IMR-90 (cell line): ENCODE data around the gene PTPRN2. TPM values are rescaled to one million over a fixed set of nuclear protein-coding genes. Genes with fewer than 3 reads are reported as not detected.

Experiments
- ATAC-seq: fragments of 200-7000 bp; cut with Tn5 transposase; 2 replicates; pipeline ENCODE4 v1.9.1; 2020; ENCODE audit warnings: low read depth, mild to moderate bottlenecking, moderate library complexity
- BruUV-seq: library from RNA; stranded (reverse); fragments of 400-500 nt; replicated peaks from 2 replicates; lab custom pipeline; 2021; lab: Mats Ljungman, UMichigan
- CTCF ChIA-PET: fragments of 300-600 bp; formaldehyde crosslinking; extraction: SDS; loops from one replicate; lab custom pipeline; 2021; ENCODE audit warnings: antibody characterized with exemption; lab: Yijun Ruan, JAX
- POLR2A ChIA-PET: fragments of 300-600 bp; sonication (Branson Sonifier 250); formaldehyde crosslinking; loops from one replicate; lab custom pipeline; 2022; ENCODE audit warnings: antibody characterized with exemption; ENCODE audit not compliant: unreplicated experiment; lab: Charles Lee
- DNase-seq: peaks from one replicate; pipeline ENCODE4 v3.0.0; 2013
- H2AFZ ChIP-seq: replicated peaks from 2 replicates; pipeline ENCODE3; 2013; ENCODE audit warnings: low read length, mild to moderate bottlenecking; ENCODE audit not compliant: poor library complexity
- H2AK5ac ChIP-seq: 2 replicates; pipeline ENCODE4 v1.6.1; 2013; ENCODE audit warnings: low read depth, low read length, inconsistent platforms
- H2AK9ac ChIP-seq: replicated peaks from 2 replicates; pipeline ENCODE3; 2013; ENCODE audit warnings: mild to moderate bottlenecking, low read depth, low read length, moderate library complexity; ENCODE audit not compliant: poor library complexity
- H2BK120ac ChIP-seq: 2 replicates; pipeline ENCODE4 v1.6.1; 2013; ENCODE audit warnings: low read depth, low read length, inconsistent platforms
- H2BK15ac ChIP-seq: 3 replicates; pipeline ENCODE4 v1.6.1; 2013; ENCODE audit warnings: low read depth, low read length, inconsistent platforms
- H2BK20ac ChIP-seq: 2 replicates; pipeline ENCODE4 v1.6.1; 2013; ENCODE audit warnings: low read depth, mild to moderate bottlenecking, inconsistent platforms, low read length, moderate library complexity
- H2BK5ac ChIP-seq: 2 replicates; pipeline ENCODE4 v1.6.1; 2013; ENCODE audit warnings: mild to moderate bottlenecking, low read depth, low read length, inconsistent platforms; ENCODE audit not compliant: poor library complexity, severe bottlenecking
- H3K14ac ChIP-seq: replicated peaks from 2 replicates; pipeline ENCODE4 v1.6.1; 2013; ENCODE audit warnings: low read depth, low read length, inconsistent platforms
- H3K18ac ChIP-seq: 2 replicates; pipeline ENCODE4 v1.6.1; 2013; ENCODE audit warnings: low read depth, low read length, control low read depth
- H3K23ac ChIP-seq: 2 replicates; pipeline ENCODE4 v1.6.1; 2013; ENCODE audit warnings: low read depth, low read length, inconsistent platforms
- H3K27ac ChIP-seq: 2 replicates; pipeline ENCODE4 v1.5.1; 2013; ENCODE audit warnings: mild to moderate bottlenecking, control low read depth, low read length; ENCODE audit not compliant: insufficient read depth
- H3K27me3 ChIP-seq: 2 replicates; pipeline ENCODE4 v1.6.1; 2013; ENCODE audit warnings: low read length; ENCODE audit not compliant: control insufficient read depth, insufficient read depth
- H3K36me3 ChIP-seq: 2 replicates; pipeline ENCODE4 v1.6.1; 2013; ENCODE audit warnings: low read length, mixed read lengths; ENCODE audit not compliant: control insufficient read depth, insufficient read depth
- H3K4ac ChIP-seq: 2 replicates; pipeline ENCODE4 v1.6.1; 2013; ENCODE audit warnings: low read depth, low read length, inconsistent platforms
- H3K4me1 ChIP-seq: 2 replicates; pipeline ENCODE4 v1.6.1; 2013; ENCODE audit warnings: low read length, mixed read lengths; ENCODE audit not compliant: control insufficient read depth, insufficient read depth
- H3K4me2 ChIP-seq: 2 replicates; pipeline ENCODE4 v1.6.1; 2013; ENCODE audit warnings: low read depth, mild to moderate bottlenecking, control low read depth, low read length, moderate library complexity
- H3K4me3 ChIP-seq: 2 replicates; pipeline ENCODE4 v1.5.1; 2013; ENCODE audit warnings: low read depth, mild to moderate bottlenecking, control low read depth, low read length, moderate library complexity; ENCODE audit not compliant: insufficient read depth
- H3K56ac ChIP-seq: 2 replicates; pipeline ENCODE4 v1.6.1; 2013; ENCODE audit warnings: low read length, inconsistent platforms; ENCODE audit not compliant: insufficient read depth; ENCODE audit errors: extremely low read depth
- H3K79me1 ChIP-seq, 2 experiments: 2 replicates each; pipeline ENCODE4 v1.6.1; 2013; ENCODE audit warnings: low read length in 2 of 2, inconsistent platforms in 1 of 2, low read depth in 1 of 2
- H3K9ac ChIP-seq: 2 replicates; pipeline ENCODE4 v1.6.1; 2013; ENCODE audit warnings: low read depth, low read length, control low read depth
- H3K9me1 ChIP-seq: 2 replicates; pipeline ENCODE4 v1.6.1; 2013; ENCODE audit warnings: low read length, inconsistent platforms; ENCODE audit not compliant: insufficient read depth
- H3K9me3 ChIP-seq: 2 replicates; pipeline ENCODE4 v1.6.1; 2013; ENCODE audit warnings: low read length; ENCODE audit not compliant: control insufficient read depth, insufficient read depth
- H4K20me1 ChIP-seq: 2 replicates; pipeline ENCODE4 v1.6.1; 2013; ENCODE audit warnings: low read length, inconsistent platforms; ENCODE audit not compliant: insufficient read depth
- H4K5ac ChIP-seq: 2 replicates; pipeline ENCODE4 v1.6.1; 2013; ENCODE audit warnings: mild to moderate bottlenecking, low read depth, low read length, control low read depth
- H4K8ac ChIP-seq, 2 experiments: 2 replicates each; pipeline ENCODE4 v1.6.1; 2013; ENCODE audit warnings: low read depth in 2 of 2, low read length in 2 of 2, control low read depth in 1 of 2, inconsistent platforms in 1 of 2
- H4K91ac ChIP-seq: 2 replicates; pipeline ENCODE4 v1.6.1; 2013; ENCODE audit warnings: low read depth, low read length, inconsistent platforms; ENCODE audit not compliant: insufficient read depth
- BHLHE40 ChIP-seq: fragments of 150-350 bp; IDR thresholded peaks from 2 replicates; pipeline ENCODE4 v1.6.1; 2016; ENCODE audit warnings: mild to moderate bottlenecking, low read depth, low read length
- ELK1 ChIP-seq: fragments of 150-350 bp; IDR thresholded peaks from 2 replicates; pipeline ENCODE4 v1.6.1; 2016; ENCODE audit warnings: low read depth, mild to moderate bottlenecking, low read length, moderate library complexity, borderline replicate concordance
- FOS ChIP-seq: fragments of 150-350 bp; IDR thresholded peaks from 2 replicates; pipeline ENCODE4 v1.6.1; 2016; ENCODE audit warnings: low read depth, low read length
- NFE2L2 ChIP-seq: fragments of 150-350 bp; IDR thresholded peaks from 2 replicates; pipeline ENCODE4 v1.6.1; 2016; ENCODE audit warnings: low read depth, mild to moderate bottlenecking, low read length
- RFX5 ChIP-seq: IDR thresholded peaks from 2 replicates; pipeline ENCODE4 v1.8.0; 2012; ENCODE audit warnings: low read depth, mild to moderate bottlenecking, low read length, moderate library complexity
- WGBS, 2 experiments: methylation state at CpG; one replicate each; pipeline versions ENCODE4 v1.1.5 to v1.1.7; 2013; ENCODE audit warnings: missing lambda C conversion rate in 2 of 2; ENCODE audit not compliant: insufficient read length in 1 of 2; ENCODE audit errors: extremely low coverage in 2 of 2; 5-methylcytosine and 5-hydroxymethylcytosine counted together
- dilution Hi-C: fragments of 300-500 bp; cut with HindIII; formaldehyde crosslinking; loops from one replicate; pipeline ENCODE4 v1.14.3; 2018; ENCODE audit warnings: low sequenced_read_pairs; ENCODE audit not compliant: unreplicated experiment
- in situ Hi-C: fragments of 300-500 bp; cut with MboI; formaldehyde crosslinking; loops from 3 replicates; pipeline ENCODE4 v1.14.3; 2019; ENCODE audit warnings: low sequenced_read_pairs, inconsistent platforms, mixed read lengths
- intact Hi-C: fragments of 100-400 bp; cut with micrococcal nuclease; formaldehyde crosslinking; loops from 2 replicates; pipeline ENCODE4 v1.10.0; 2022
- polyA plus RNA-seq, 3 experiments: library from polyadenylated mRNA; depleted of rRNA; stranded (reverse); fragments of >200 nt; gene quantifications; 2 replicates each; pipeline ENCODE4 v1.2.3, GENCODE V29; 2012; ENCODE audit warnings: low replicate concordance in 1 of 3
- total RNA-seq: library from RNA; depleted of rRNA; stranded (reverse); fragments of >200 nt; gene quantifications from 2 replicates; pipeline ENCODE4 v1.2.3, GENCODE V29; 2012

PTPRN2 gene
- total and polyA plus RNA-seq, 2 of the 4 experiments (the other 2 are of a cell fraction): 0.03 TPM; not detected in 1

GRCh38 chr7:158388928-158389327, 198.7 kb downstream of the PTPRN2 start:
- Histone ChIP-seq H4K8ac (no peak overlapping the region), H2BK120ac (no peak overlapping the region), H4K20me1 (no peaks in the 10 kb centered on the region), H3K14ac (no peak overlapping the region), H2BK20ac (no peak overlapping the region), H3K4me1 (no peaks in the 10 kb centered on the region), H3K27me3 (no peaks in the 10 kb centered on the region), H2BK5ac (no peak overlapping the region), H2AK5ac (no peak overlapping the region), H2AK9ac (no peak overlapping the region), H3K9me1 (no peaks in the 10 kb centered on the region), H3K36me3 (no peaks in the 10 kb centered on the region), H3K18ac (no peak overlapping the region), H3K9ac (no peak overlapping the region), H3K9me3 (peaks cover 60% of the 10 kb centered on the region), H3K4ac (no peak overlapping the region), H2AFZ (no peak overlapping the region), H4K91ac (no peak overlapping the region), H3K4me2 (no peak overlapping the region), H2BK15ac (no peak overlapping the region), H3K79me1 (no peaks in the 10 kb centered on the region), H3K27ac (no peak overlapping the region), H3K56ac (no peak overlapping the region), H3K4me3 (no peak overlapping the region), H3K23ac (no peak overlapping the region), H4K5ac (no peak overlapping the region)
- in situ Hi-C loops: no loop called here
- ATAC-seq (no peak), DNase-seq (no peak)
- intact Hi-C loops: no loop called here
- ChIA-PET POLR2A (no interaction called here), CTCF (no interaction called here)
- no TSS peak for BruUV-seq
- WGBS, 2 experiments: 55% methylated on average over 5 of the region's 16 CpGs; no CpG with 5 or more reads in 1 of the 2 experiments
- TF ChIP-seq ELK1: no peak
- TF ChIP-seq RFX5: no peak
- no peak for TF ChIP-seq NFE2L2
- no peak for TF ChIP-seq BHLHE40
- no peak for TF ChIP-seq FOS
- dilution Hi-C loops: no loop called here
